OCI-LY7 (cell line): Measurements from ENCODE around the gene PRDM5. TPM values are rescaled to one million over a fixed set of nuclear protein-coding genes. Genes with fewer than 3 reads are reported as not detected.

Experiments used
- BruUV-seq: library from RNA; stranded (reverse); fragments of 400-500 nt; replicated peaks from 2 replicates; lab custom pipeline; 2021; lab: Mats Ljungman, UMichigan
- CTCF ChIA-PET: fragments of 300-600 bp; sonication (Branson Sonifier 250); formaldehyde crosslinking; loops from one replicate; lab custom pipeline; 2022; ENCODE audit warnings: antibody characterized with exemption; ENCODE audit not compliant: unreplicated experiment; lab: Charles Lee
- POLR2A ChIA-PET: fragments of 300-600 bp; sonication (Branson Sonifier 250); formaldehyde crosslinking; loops from one replicate; lab custom pipeline; 2022; ENCODE audit warnings: antibody characterized with exemption; lab: Charles Lee
- DNase-seq: peaks from one replicate; pipeline ENCODE4 v3.0.0-alpha.2; 2015; ENCODE audit warnings: low spot score
- H2AFZ ChIP-seq: fragments of 200-600 bp; sonication (generic), shearing (Covaris generic); 2 replicates; pipeline ENCODE4 v1.6.1; 2014; ENCODE audit warnings: mild to moderate bottlenecking, antibody characterized with exemption, low read length, moderate library complexity
- H3K27ac ChIP-seq: fragments of 200-600 bp; sonication (generic); 2 replicates; pipeline ENCODE4 v1.5.1; 2014; ENCODE audit warnings: mixed run types, low read depth, mild to moderate bottlenecking, moderate library complexity, low read length, inconsistent platforms; ENCODE audit not compliant: poor library complexity, severe bottlenecking
- H3K36me3 ChIP-seq: fragments of 200-600 bp; sonication (generic); 2 replicates; pipeline ENCODE4 v1.6.1; 2014; ENCODE audit warnings: mild to moderate bottlenecking, antibody characterized with exemption, low read length, moderate library complexity, mixed read lengths; ENCODE audit not compliant: insufficient read depth
- H3K4me1 ChIP-seq: fragments of 200-600 bp; sonication (generic); 2 replicates; pipeline ENCODE4 v1.5.1; 2014; ENCODE audit warnings: mild to moderate bottlenecking, low read length; ENCODE audit not compliant: insufficient read depth, poor library complexity, severe bottlenecking
- H3K4me2 ChIP-seq: fragments of 200-600 bp; sonication (generic); 2 replicates; pipeline ENCODE4 v1.6.1; 2014; ENCODE audit warnings: mild to moderate bottlenecking, low read length
- H3K4me3 ChIP-seq: fragments of 200-600 bp; sonication (generic); 2 replicates; pipeline ENCODE4 v1.5.1; 2014; ENCODE audit warnings: mild to moderate bottlenecking, low read depth, low read length; ENCODE audit not compliant: poor library complexity, severe bottlenecking
- H3K79me2 ChIP-seq: fragments of 200-600 bp; sonication (generic); 2 replicates; pipeline ENCODE4 v1.6.1; 2016; ENCODE audit warnings: low read depth, mild to moderate bottlenecking, low read length, moderate library complexity, mixed read lengths; ENCODE audit not compliant: insufficient read depth
- H3K9me2 ChIP-seq: fragments of 200-600 bp; sonication (generic); 2 replicates; pipeline ENCODE4 v1.6.1; 2016; ENCODE audit warnings: mild to moderate bottlenecking, low read length, mixed read lengths; ENCODE audit not compliant: insufficient read depth
- H3K9me3 ChIP-seq: fragments of 200-600 bp; sonication (generic); 2 replicates; pipeline ENCODE4 v1.6.1; 2014; ENCODE audit warnings: mild to moderate bottlenecking, mixed run types, low read length, mixed read lengths
- H4K20me1 ChIP-seq: fragments of 200-600 bp; sonication (generic); 2 replicates; pipeline ENCODE4 v1.6.1; 2014; ENCODE audit warnings: mild to moderate bottlenecking, antibody characterized with exemption, low read length, moderate library complexity, mixed read lengths; ENCODE audit not compliant: insufficient read depth
- CTCF ChIP-seq: fragments of 200-600 bp; sonication (generic); conservative IDR thresholded peaks from 2 replicates; pipeline ENCODE4 v1.5.1; 2014; ENCODE audit warnings: mild to moderate bottlenecking, antibody characterized with exemption, low read length, moderate library complexity, mixed read lengths
- EZH2phosphoT487 ChIP-seq: fragments of 200-600 bp; sonication (generic); IDR thresholded peaks from 2 replicates; pipeline ENCODE4 v1.6.1; 2018; ENCODE audit warnings: low read depth, borderline replicate concordance, mild to moderate bottlenecking, mixed run types, antibody characterized with exemption, low read length, moderate library complexity, mixed read lengths
- intact Hi-C: fragments of 100-400 bp; cut with micrococcal nuclease; formaldehyde crosslinking; loops from one replicate; pipeline ENCODE4 v1.10.0; 2022; ENCODE audit not compliant: unreplicated experiment
- total RNA-seq, 2 experiments: library from RNA; depleted of rRNA in 1 of 2; stranded (reverse); fragments of >200 nt in 1 of 2; shearing (Covaris generic) in 1 of 2; gene quantifications; 2 replicates each; pipeline ENCODE4 v1.2.3, GENCODE V29; 2014 to 2022

Gene PRDM5
- total RNA-seq, 2 experiments from 2014 or later, result 0.22 to 0.76 TPM

- H3K9me3 ChIP-seq, result no peaks in the 10 kb centered on the region
- intact Hi-C loops, result loop anchor here (1.0 to 5.0 kb wide), 3 partner anchors 83 to 136 kb away; no protein-coding TSS in a partner anchor
- H3K9me2 ChIP-seq, result no peaks in the 10 kb centered on the region
- ChIA-PET POLR2A (interaction anchor here (0.6 to 1.3 kb wide), 3 partner anchors 11 to 17 kb away, joined by 3 to 7 read pairs (median 4); no protein-coding TSS in a partner anchor), CTCF (no interaction called here)
- H3K27ac ChIP-seq, result no peak overlapping the region
- TF ChIP-seq CTCF (no peak), EZH2phosphoT487 (no peak)
- H3K4me2 ChIP-seq, result peak overlapping the region; percentile 21
- no TSS peak for BruUV-seq
- no peaks in the 10 kb centered on the region for H3K79me2 ChIP-seq
- H2AFZ ChIP-seq, result peak overlapping the region; percentile 37; the same call in 1 of the 2 replicates
- H3K4me1 ChIP-seq, result peaks cover 33% of the 10 kb centered on the region
- H4K20me1 ChIP-seq, result no peaks in the 10 kb centered on the region
- no peak overlapping the region for H3K4me3 ChIP-seq
- peak; percentile 30 for DNase-seq
- no peaks in the 10 kb centered on the region for H3K36me3 ChIP-seq
Measured at GRCh38 chr4:120855307-120856001, 67.1 kb downstream of the PRDM5 start.

GRCh38 chr4:120853161-120853935 is 69.2 kb downstream of the PRDM5 start:
- no TSS peak for BruUV-seq
- DNase-seq, result no peak
- CTCF ChIA-PET, result no interaction called here
- no peaks in the 10 kb centered on the region for H3K9me2 ChIP-seq
- TF ChIP-seq EZH2phosphoT487 (no peak), CTCF (no peak)
- no peak overlapping the region for H3K4me3 ChIP-seq
- H3K9me3 ChIP-seq, result no peaks in the 10 kb centered on the region
- POLR2A ChIA-PET, result interaction anchor here (0.8 kb wide), 1 partner anchor 10 kb away, joined by 4 read pairs; no protein-coding TSS in a partner anchor
- no peaks in the 10 kb centered on the region for H3K79me2 ChIP-seq
- H2AFZ ChIP-seq, result no peak overlapping the region
- H4K20me1 ChIP-seq, result no peaks in the 10 kb centered on the region
- H3K4me2 ChIP-seq, result no peak overlapping the region
- no peak overlapping the region for H3K27ac ChIP-seq
- intact Hi-C loops, result no loop called here
- no peaks in the 10 kb centered on the region for H3K36me3 ChIP-seq
- H3K4me1 ChIP-seq, result peaks cover 26% of the 10 kb centered on the region
